Tibial artery (tissue), 4 donors: ENCODE results near the gene EPHB1.

Experiments used
- DNase-seq, 2 donors: peaks; one replicate each; pipeline ENCODE4 v3.0.0-alpha.2; 2019
- H3K27ac ChIP-seq, 2 donors: fragments of 200-600 bp; sonication (generic) in 1 of 2; 1 replicate in 1 of 2; 2 replicates in 1 of 2; pipeline ENCODE4 v1.5.1; 2018 to 2019; ENCODE audit warnings: mild to moderate bottlenecking in 1 of 2
- H3K27me3 ChIP-seq, 2 donors: fragments of 200-600 bp; sonication (generic) in 1 of 2; one replicate each; pipeline versions ENCODE4 v1.5.1 to v1.6.0; 2016 to 2019
- H3K36me3 ChIP-seq, 3 donors: fragments of 200-600 bp; sonication (generic) in 2 of 3; one replicate each; pipeline ENCODE4 v1.5.1; 2016 to 2019; ENCODE audit warnings: mild to moderate bottlenecking in 2 of 3
- H3K4me1 ChIP-seq, 4 donors: fragments of 200-600 bp; sonication (generic) in 2 of 4; 1 replicate in 3 of 4; 2 replicates in 1 of 4; pipeline ENCODE4 v1.5.1; 2016 to 2019
- H3K4me3 ChIP-seq, 2 donors: fragments of 200-600 bp; sonication (generic) in 1 of 2; 1 replicate in 1 of 2; 2 replicates in 1 of 2; pipeline ENCODE4 v1.5.1; 2018 to 2019; ENCODE audit warnings: mild to moderate bottlenecking in 2 of 2
- H3K9me3 ChIP-seq, 3 donors: fragments of 200-600 bp; sonication (generic) in 1 of 3; one replicate each; pipeline ENCODE4 v1.5.1; 2016 to 2019
- CTCF ChIP-seq, 2 experiments: fragments of 200-600 bp in 1 of 2; fragments of 450-650 bp in 1 of 2; IDR thresholded peaks; one replicate each; pipeline ENCODE4 v1.5.1; 2017 to 2019; ENCODE audit warnings: antibody characterized with exemption in 2 of 2, mild to moderate bottlenecking in 1 of 2, moderate library complexity in 1 of 2
- intact Hi-C: fragments of 100-400 bp; cut with DNase I; formaldehyde crosslinking; loops from one replicate; pipeline ENCODE4 v1.15.0; 2023; ENCODE audit warnings: low total_unique reads

EPHB1 gene

DNA sequence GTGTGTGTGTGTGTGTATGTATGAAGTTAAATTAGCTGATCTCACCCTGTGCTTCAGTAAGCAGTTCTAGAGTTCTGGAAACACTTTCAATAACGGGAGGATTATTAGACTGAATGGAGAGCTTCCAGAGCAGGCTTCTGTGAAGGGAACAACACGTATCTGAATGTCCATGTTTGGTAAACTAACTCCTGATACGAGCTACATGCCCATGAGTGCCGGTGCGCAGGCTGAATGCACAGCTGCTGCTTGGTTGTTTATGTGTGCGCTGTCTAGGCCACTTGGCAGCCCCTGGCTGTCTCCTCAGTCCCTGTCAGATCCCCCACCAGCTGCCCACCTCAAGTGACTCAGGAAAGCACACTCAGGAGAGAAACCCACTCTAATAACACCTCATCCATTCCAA lies 137.0 kb downstream of the EPHB1 start:
- Histone ChIP-seq H3K4me3 (no peak overlapping the region), H3K27ac (no peak overlapping the region), H3K36me3 (no peaks in the 10 kb centered on the region), H3K27me3 (no peaks in the 10 kb centered on the region), H3K4me1 (no peaks in the 10 kb centered on the region), H3K9me3 (no peaks in the 10 kb centered on the region)
- intact Hi-C loops: no loop called here
- DNase-seq: no peak
- TF ChIP-seq CTCF (IDR thresholded peaks at IDR 0.05): no peak

- no peaks in the 10 kb centered on the region for H3K36me3 ChIP-seq
- H3K27ac ChIP-seq: no peak overlapping the region
- no peak overlapping the region for H3K4me3 ChIP-seq
- intact Hi-C loops: no loop called here
- no peaks in the 10 kb centered on the region for H3K4me1 ChIP-seq
- no peaks in the 10 kb centered on the region for H3K27me3 ChIP-seq
- DNase-seq: no peak
- no peak for TF ChIP-seq CTCF (IDR thresholded peaks at IDR 0.05)
- H3K9me3 ChIP-seq: no peaks in the 10 kb centered on the region
These were observed 138.9 kb downstream of the EPHB1 start for GRCh38 chr3:134933997-134934396.

DNA sequence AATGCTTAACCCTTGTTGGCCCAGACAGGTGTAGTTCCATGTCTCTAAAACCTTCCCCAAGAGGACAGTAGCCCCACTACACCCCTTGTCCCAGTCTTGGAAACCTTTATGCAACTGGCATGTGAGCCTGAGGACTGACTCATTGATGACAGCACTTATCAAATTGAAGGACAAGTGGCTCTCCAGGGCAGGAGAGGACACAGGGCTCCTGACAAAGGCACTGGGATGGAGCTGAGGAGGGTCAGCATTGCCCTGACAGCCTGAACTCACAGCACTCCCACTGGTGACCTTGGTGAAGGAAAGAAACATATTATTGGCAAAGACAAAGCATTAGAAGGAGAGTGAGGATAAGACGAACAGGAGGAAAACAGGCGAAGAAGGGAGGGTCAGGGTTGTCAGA lies 139.9 kb downstream of the EPHB1 start:
- no peaks in the 10 kb centered on the region for H3K4me1 ChIP-seq
- no peaks in the 10 kb centered on the region for H3K9me3 ChIP-seq
- no peaks in the 10 kb centered on the region for H3K27me3 ChIP-seq
- no peaks in the 10 kb centered on the region for H3K36me3 ChIP-seq
- DNase-seq: no peak
- no peak for TF ChIP-seq CTCF (IDR thresholded peaks at IDR 0.05)
- H3K4me3 ChIP-seq: no peak overlapping the region
- no peak overlapping the region for H3K27ac ChIP-seq
- intact Hi-C loops: no loop called here

DNA sequence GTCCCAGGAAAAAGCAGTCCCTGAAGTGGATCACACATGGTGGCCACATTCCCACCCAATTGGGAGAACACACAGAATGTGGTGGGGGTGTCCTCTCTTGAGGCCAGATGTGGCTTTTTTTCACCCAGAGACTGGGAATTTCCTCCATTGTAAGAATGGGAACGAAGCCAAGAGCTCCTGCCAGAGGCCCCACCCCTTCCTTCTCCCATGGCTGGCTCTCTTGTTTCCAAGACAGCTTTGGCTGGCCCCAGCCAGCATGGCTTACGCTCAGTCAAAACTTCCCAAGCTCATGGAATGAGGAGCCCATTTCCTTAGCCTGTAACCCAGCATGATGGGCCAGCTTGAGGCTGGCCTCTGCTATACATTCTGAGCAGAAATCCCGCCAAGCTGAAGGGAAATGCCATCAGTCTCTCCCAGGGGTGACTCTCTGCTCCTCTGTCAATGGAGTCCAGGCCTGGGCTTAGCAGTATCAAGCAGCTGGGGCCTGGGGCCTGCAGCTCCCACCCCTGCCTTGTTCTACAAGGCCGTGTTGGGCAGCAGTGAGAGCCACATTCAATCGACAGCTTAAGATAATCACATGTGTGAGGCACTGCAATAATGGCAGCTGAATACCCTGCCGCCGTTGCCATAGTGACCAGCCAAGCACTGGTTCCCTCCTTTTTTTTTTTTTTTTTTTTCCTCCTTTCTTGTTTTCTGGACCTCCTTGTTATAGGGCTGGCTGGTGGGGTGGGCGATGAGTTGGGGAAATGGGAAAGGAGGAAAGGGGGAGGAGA lies 142.4 kb downstream of the EPHB1 start:
- no peak for DNase-seq
- Histone ChIP-seq H3K27ac (no peak overlapping the region), H3K27me3 (no peaks in the 10 kb centered on the region)

DNA sequence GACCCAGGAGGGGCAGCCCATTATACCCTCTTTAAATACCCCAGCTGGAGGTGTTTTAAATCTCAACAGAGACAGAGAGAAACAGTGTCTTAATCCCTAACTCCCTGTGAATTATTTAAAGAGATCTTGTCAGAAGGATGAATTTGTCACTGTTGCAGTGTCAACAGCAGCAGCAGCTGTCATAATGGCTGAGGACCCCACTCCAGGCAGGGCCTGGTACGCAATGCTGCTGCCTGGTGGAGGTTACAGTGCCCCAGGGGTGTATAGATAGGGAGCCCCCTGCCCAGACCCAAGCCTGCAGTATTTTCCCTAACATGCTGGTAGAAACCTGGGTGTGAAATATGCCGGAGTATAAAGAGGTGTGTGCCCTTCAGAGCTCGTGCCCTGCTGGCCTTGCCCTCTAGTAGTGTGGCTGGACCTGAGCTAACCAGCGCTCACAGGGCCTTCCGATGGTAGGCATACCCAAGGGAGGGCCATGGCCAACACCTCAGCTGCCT lies 143.0 kb downstream of the EPHB1 start:
- DNase-seq: no peak
- Histone ChIP-seq H3K4me1 (no peaks in the 10 kb centered on the region), H3K27me3 (no peaks in the 10 kb centered on the region), H3K4me3 (no peak overlapping the region), H3K36me3 (no peaks in the 10 kb centered on the region), H3K27ac (no peak overlapping the region), H3K9me3 (no peaks in the 10 kb centered on the region)
- TF ChIP-seq CTCF (IDR thresholded peaks at IDR 0.05): no peak
- intact Hi-C loops: no loop called here

More for the DNA sequence above, 142.4 kb downstream of the EPHB1 start:
- intact Hi-C loops: no loop called here
- Histone ChIP-seq H3K4me3 (no peak overlapping the region), H3K36me3 (no peaks in the 10 kb centered on the region), H3K9me3 (no peaks in the 10 kb centered on the region), H3K4me1 (no peaks in the 10 kb centered on the region)
- no peak for TF ChIP-seq CTCF (IDR thresholded peaks at IDR 0.05)
